HepG2 (cell line): ENCODE results near the gene UBE2C. TPM values are rescaled to one million over a fixed set of nuclear protein-coding genes. Genes with fewer than 3 reads are reported as not detected.

Experiments
- CC2D1A ChIP-seq: sonication (generic); formaldehyde crosslinking; IDR thresholded peaks from 2 replicates; pipeline ENCODE4 v1.8.1; 2023; ENCODE audit warnings: mild to moderate bottlenecking, missing genetic modification reagents
- CCAR2 ChIP-seq: fragments of 200-400 bp; formaldehyde crosslinking; optimal IDR thresholded peaks from 2 replicates; pipeline ENCODE3; 2018; ENCODE audit warnings: low read depth, mild to moderate bottlenecking, low read length, moderate library complexity
- CHCHD3 ChIP-seq: sonication (generic); formaldehyde crosslinking; IDR thresholded peaks from 2 replicates; pipeline ENCODE4 v1.8.0; 2022; ENCODE audit warnings: mild to moderate bottlenecking, missing genetic modification reagents, moderate library complexity
- IRF9 ChIP-seq: sonication (generic); formaldehyde crosslinking; IDR thresholded peaks from 2 replicates; pipeline ENCODE4 v1.8.0; 2022; ENCODE audit warnings: missing genetic modification reagents, mild to moderate bottlenecking, borderline replicate concordance
- MAFK ChIP-seq, 2 experiments: IDR thresholded peaks in 1 of 2; conservative IDR thresholded peaks in 1 of 2; 2 replicates each; pipeline ENCODE4 v1.6.1; 2011; ENCODE audit warnings: improper control_type of control experiment in 2 of 2, low read length in 2 of 2
- MBD4 ChIP-seq: IDR thresholded peaks from 2 replicates; pipeline ENCODE4 v1.6.1; 2012; ENCODE audit warnings: low read length, inconsistent platforms, borderline replicate concordance
- MED8 ChIP-seq: sonication (generic); formaldehyde crosslinking; IDR thresholded peaks from 2 replicates; pipeline ENCODE4 v1.8.1; 2023; ENCODE audit warnings: mild to moderate bottlenecking, missing genetic modification reagents; ENCODE audit not compliant: insufficient replicate concordance
- NFYC ChIP-seq: IDR thresholded peaks from 2 replicates; pipeline ENCODE4 v1.6.1; 2016; ENCODE audit warnings: missing genetic modification reagents, missing compliant biosample characterization
- PAXIP1 ChIP-seq: sonication (generic); formaldehyde crosslinking; conservative IDR thresholded peaks from 2 replicates; pipeline ENCODE4 v1.4.0; 2020; ENCODE audit warnings: mild to moderate bottlenecking, missing genetic modification reagents, moderate library complexity
- RARA ChIP-seq: IDR thresholded peaks from 2 replicates; pipeline ENCODE4 v1.6.1; 2016; ENCODE audit warnings: missing genetic modification reagents, missing compliant biosample characterization
- SCMH1 ChIP-seq: sonication (generic); formaldehyde crosslinking; IDR thresholded peaks from 2 replicates; pipeline ENCODE4 v1.9.0; 2021; ENCODE audit warnings: missing genetic modification reagents, mild to moderate bottlenecking, borderline replicate concordance
- SIX4 ChIP-seq: sonication (generic); formaldehyde crosslinking; IDR thresholded peaks from 2 replicates; pipeline ENCODE4 v1.4.0; 2020; ENCODE audit warnings: missing genetic modification reagents
- SOX6 ChIP-seq, 2 experiments: fragments of 450-650 bp in 1 of 2; sonication (generic) in 1 of 2; formaldehyde crosslinking in 1 of 2; IDR thresholded peaks; 2 replicates each; pipeline versions ENCODE4 v1.4.0 to v1.6.1; 2017 to 2020; ENCODE audit warnings: antibody characterized with exemption in 1 of 2, mild to moderate bottlenecking in 1 of 2, missing genetic modification reagents in 1 of 2
- STAT6 ChIP-seq: sonication (generic); formaldehyde crosslinking; IDR thresholded peaks from 2 replicates; pipeline ENCODE4 v1.4.0; 2020; ENCODE audit warnings: missing genetic modification reagents, mild to moderate bottlenecking, borderline replicate concordance
- THAP7 ChIP-seq: sonication (generic); formaldehyde crosslinking; IDR thresholded peaks from 2 replicates; pipeline ENCODE4 v1.8.1; 2023; ENCODE audit warnings: mild to moderate bottlenecking, missing genetic modification reagents
- ZNF12 ChIP-seq: sonication (generic); formaldehyde crosslinking; IDR thresholded peaks from 2 replicates; pipeline ENCODE4 v1.5.0; 2020; ENCODE audit warnings: missing genetic modification reagents
- ZNF282 ChIP-seq: fragments of 450-650 bp; IDR thresholded peaks from 2 replicates; pipeline ENCODE4 v1.6.1; 2018; ENCODE audit not compliant: partially characterized antibody
- ZNF3 ChIP-seq: IDR thresholded peaks from 2 replicates; pipeline ENCODE4 v1.7.0; 2017; ENCODE audit warnings: inconsistent platforms
- ZNF644 ChIP-seq: IDR thresholded peaks from 2 replicates; pipeline ENCODE4 v1.6.1; 2016; ENCODE audit warnings: low read depth
- ZNF674 ChIP-seq: sonication (generic); formaldehyde crosslinking; IDR thresholded peaks from 2 replicates; pipeline ENCODE4 v1.5.0; 2020; ENCODE audit warnings: low read depth, mild to moderate bottlenecking, missing genetic modification reagents
- ZNF740 ChIP-seq: sonication (generic); formaldehyde crosslinking; IDR thresholded peaks from 2 replicates; pipeline ENCODE4 v1.4.0; 2020; ENCODE audit warnings: missing genetic modification reagents
- polyA plus RNA-seq, 8 experiments: library from polyadenylated mRNA; depleted of rRNA in 3 of 8; stranded (reverse) in 7 of 8; unstranded in 1 of 8; fragments of >200 nt; fragmentation: Illumina TruSeq in 4 of 8; extraction: Trizol in 4 of 8; gene quantifications; 2 replicates each; pipeline versions ENCODE4 v1.2.1 to v1.2.3, GENCODE V29; 2011 to 2016; ENCODE audit warnings: low read depth in 4 of 8, missing spikeins in 1 of 8, mixed read lengths in 1 of 8; ENCODE audit not compliant: insufficient read depth in 1 of 8
- total RNA-seq, 5 experiments: library from RNA; depleted of rRNA; stranded (reverse); fragments of >200 nt; fragmentation: Illumina TruSeq; extraction: Trizol; gene quantifications; 2 replicates each; pipeline ENCODE4 v1.2.3, GENCODE V29; 2016; ENCODE audit warnings: low read depth in 1 of 5

Gene UBE2C
- total and polyA plus RNA-seq, 2 of the 13 experiments (the other 11 are each of a cell fraction or from before 2014, with no cell fraction given) = 100 to 123 TPM

- no peak for TF ChIP-seq STAT6
- TF ChIP-seq RARA (CRISPR knock-in tag) = no peak
- TF ChIP-seq ZNF282 = no peak
- 0 out of 2 replicates have a peak, but pooled peaks have one; percentile 20 for TF ChIP-seq ZNF674 (CRISPR knock-in tag)
- no peak for TF ChIP-seq CC2D1A (CRISPR knock-in tag)
- TF ChIP-seq SOX6 (IDR thresholded peaks at IDR 0.05) = no peak
- TF ChIP-seq SOX6 (CRISPR knock-in tag; IDR thresholded peaks at IDR 0.05) = peak; percentile 88
- TF ChIP-seq THAP7 (CRISPR knock-in tag) = no peak
- TF ChIP-seq PAXIP1 = peak; percentile 32
- TF ChIP-seq CCAR2 = no peak
- peak; percentile 7; the same call in 1 of the 2 replicates for TF ChIP-seq ZNF12 (CRISPR knock-in tag)
- TF ChIP-seq CHCHD3 (CRISPR knock-in tag) = 0 out of 2 replicates have a peak, but pooled peaks have one; percentile 22
- TF ChIP-seq SIX4 (CRISPR knock-in tag) = peak; percentile 30; the same call in 1 of the 2 replicates
- TF ChIP-seq IRF9 = no peak
- no peak for TF ChIP-seq MAFK (conservative IDR thresholded peaks at IDR 0.05 in 1 of 2, IDR thresholded peaks at IDR 0.05 in 1 of 2; ENCODE audit: low read length in 2 of 2)
- TF ChIP-seq ZNF644 (CRISPR knock-in tag) = no peak
- TF ChIP-seq SCMH1 (CRISPR knock-in tag) = no peak
- peak; percentile 62; the same call in 1 of the 2 replicates for TF ChIP-seq ZNF3
- no peak for TF ChIP-seq NFYC (CRISPR knock-in tag)
- TF ChIP-seq MBD4 = no peak
- TF ChIP-seq MED8 = no peak
- no peak for TF ChIP-seq ZNF740 (CRISPR knock-in tag)
These were observed 20.8 kb downstream of the UBE2C start, which contains the start of gene SNX21 (continued) for GRCh38 chr20:45833030-45833882.
